Loucy (cell line): ENCODE measurements around the gene C4B.
"Not testable (repeated sequence)": the region's sequence is repeated elsewhere in the genome, so short reads cannot be mapped to it uniquely, and the experiment has no call there.

ENCODE experiments used
- H2AFZ ChIP-seq: fragments of 200-600 bp; sonication (generic); 2 replicates; pipeline ENCODE4 v1.6.0; 2016; ENCODE audit warnings: antibody characterized with exemption, mild to moderate bottlenecking, low read length, moderate library complexity
- H3F3A ChIP-seq: fragments of 200-600 bp; 2 replicates; pipeline ENCODE4 v1.6.0; 2016; ENCODE audit warnings: antibody characterized with exemption, low read depth, mild to moderate bottlenecking
- H3K27me3 ChIP-seq: fragments of 200-600 bp; sonication (generic); 2 replicates; pipeline ENCODE4 v1.6.1; 2014; ENCODE audit warnings: low read length, mild to moderate bottlenecking; ENCODE audit not compliant: insufficient read depth, poor library complexity, severe bottlenecking
- H3K36me3 ChIP-seq: fragments of 200-600 bp; sonication (generic); 2 replicates; pipeline ENCODE4 v1.6.1; 2016; ENCODE audit warnings: low read length; ENCODE audit not compliant: insufficient read depth
- H3K4me1 ChIP-seq: fragments of 200-600 bp; sonication (generic); 2 replicates; pipeline ENCODE4 v1.5.1; 2014; ENCODE audit warnings: low read length, mild to moderate bottlenecking; ENCODE audit not compliant: insufficient read depth, poor library complexity, severe bottlenecking
- H3K4me2 ChIP-seq: fragments of 200-600 bp; sonication (generic); 2 replicates; pipeline ENCODE4 v1.6.0; 2014; ENCODE audit warnings: antibody characterized with exemption, low read length, low read depth, mild to moderate bottlenecking; ENCODE audit not compliant: poor library complexity, severe bottlenecking
- H3K4me3 ChIP-seq: fragments of 200-600 bp; sonication (generic); 2 replicates; pipeline ENCODE4 v1.5.1; 2014; ENCODE audit warnings: low read length, mild to moderate bottlenecking, mixed read lengths; ENCODE audit not compliant: poor library complexity, severe bottlenecking
- H3K79me2 ChIP-seq: fragments of 200-600 bp; sonication (generic); 2 replicates; pipeline ENCODE4 v1.6.1; 2014; ENCODE audit warnings: low read length; ENCODE audit not compliant: insufficient read depth
- H3K9ac ChIP-seq: fragments of 200-600 bp; sonication (generic); 2 replicates; pipeline ENCODE4 v1.6.0; 2014; ENCODE audit warnings: mild to moderate bottlenecking, low read depth, low read length, moderate library complexity; ENCODE audit not compliant: poor library complexity, severe bottlenecking
- H3K9me2 ChIP-seq: fragments of 200-600 bp; sonication (generic); replicated peaks from 2 replicates; pipeline ENCODE4 v1.6.1; 2016; ENCODE audit warnings: low read depth, low read length, mixed read lengths
- H3K9me3 ChIP-seq: fragments of 200-600 bp; sonication (generic); 2 replicates; pipeline ENCODE4 v1.6.1; 2014; ENCODE audit warnings: mild to moderate bottlenecking, antibody characterized with exemption, low read length, low read depth; ENCODE audit not compliant: insufficient read depth
- H4K20me1 ChIP-seq: fragments of 200-600 bp; sonication (generic); 2 replicates; pipeline ENCODE4 v1.6.0; 2014; ENCODE audit warnings: antibody characterized with exemption, low read length, mild to moderate bottlenecking; ENCODE audit not compliant: insufficient read depth, poor library complexity, severe bottlenecking

C4B gene

GRCh38 chr6:32004864-32005537 is 9.6 kb upstream of the C4B start:
- H3K36me3 ChIP-seq, H3K9me3 ChIP-seq, H3K79me2 ChIP-seq, H2AFZ ChIP-seq, H4K20me1 ChIP-seq, H3F3A ChIP-seq, H3K4me1 ChIP-seq, H3K4me3 ChIP-seq, H3K4me2 ChIP-seq, H3K27me3 ChIP-seq, H3K9ac ChIP-seq, H3K9me2 ChIP-seq: not testable (repeated sequence)

- H3K9me2 ChIP-seq, H3K36me3 ChIP-seq, H3K4me1 ChIP-seq, H3K79me2 ChIP-seq, H2AFZ ChIP-seq, H3F3A ChIP-seq, H4K20me1 ChIP-seq, H3K4me2 ChIP-seq, H3K9ac ChIP-seq, H3K27me3 ChIP-seq, H3K4me3 ChIP-seq, H3K9me3 ChIP-seq: not testable (repeated sequence)
These were observed 9.1 kb upstream of the C4B start for GRCh38 chr6:32005538-32005880.

- H3K9me3 ChIP-seq, H3K4me3 ChIP-seq, H3F3A ChIP-seq, H3K9me2 ChIP-seq, H3K79me2 ChIP-seq, H3K4me1 ChIP-seq, H4K20me1 ChIP-seq, H2AFZ ChIP-seq, H3K27me3 ChIP-seq, H3K36me3 ChIP-seq, H3K4me2 ChIP-seq, H3K9ac ChIP-seq: not testable (repeated sequence)
These were observed 8.5 kb upstream of the C4B start for GRCh38 chr6:32005991-32006529.

- H2AFZ ChIP-seq = not testable (repeated sequence)
These were observed 7.5 kb upstream of the C4B start for GRCh38 chr6:32007086-32007485.

GRCh38 chr6:32008037-32008436 is 6.6 kb upstream of the C4B start:
- H3K36me3 ChIP-seq = not testable (repeated sequence)

More at GRCh38 chr6:32007086-32007485, 7.5 kb upstream of the C4B start:
- H3K4me3 ChIP-seq, H3K79me2 ChIP-seq, H4K20me1 ChIP-seq, H3K4me2 ChIP-seq, H3K9me2 ChIP-seq, H3F3A ChIP-seq, H3K27me3 ChIP-seq, H3K9me3 ChIP-seq, H3K9ac ChIP-seq, H3K36me3 ChIP-seq, H3K4me1 ChIP-seq: not testable (repeated sequence)

GRCh38 chr6:32008616-32009015 is 6.0 kb upstream of the C4B start:
- not testable (repeated sequence) for H4K20me1 ChIP-seq, H3K79me2 ChIP-seq, H3K4me2 ChIP-seq, H3K4me3 ChIP-seq, H3K4me1 ChIP-seq, H3F3A ChIP-seq, H3K9ac ChIP-seq, H3K9me3 ChIP-seq, H3K36me3 ChIP-seq, H3K9me2 ChIP-seq, H3K27me3 ChIP-seq, H2AFZ ChIP-seq

More at GRCh38 chr6:32008037-32008436, 6.6 kb upstream of the C4B start:
- H3F3A ChIP-seq, H3K9ac ChIP-seq, H3K9me2 ChIP-seq, H3K4me1 ChIP-seq, H4K20me1 ChIP-seq, H3K79me2 ChIP-seq, H2AFZ ChIP-seq, H3K4me3 ChIP-seq, H3K27me3 ChIP-seq, H3K4me2 ChIP-seq, H3K9me3 ChIP-seq: not testable (repeated sequence)

GRCh38 chr6:32009537-32009936 is 5.1 kb upstream of the C4B start:
- H3K27me3 ChIP-seq, H3K9ac ChIP-seq, H3K4me2 ChIP-seq, H4K20me1 ChIP-seq, H3K9me3 ChIP-seq, H3K4me3 ChIP-seq, H2AFZ ChIP-seq, H3K9me2 ChIP-seq, H3K4me1 ChIP-seq, H3K79me2 ChIP-seq, H3K36me3 ChIP-seq, H3F3A ChIP-seq: not testable (repeated sequence)
